Uterus (tissue), 4 donors: ENCODE data around the gene NUBPL. TPM values are rescaled to one million over a fixed set of nuclear protein-coding genes. Genes with fewer than 3 reads are reported as not detected.

Experiments
- DNase-seq, 2 donors: peaks; one replicate each; pipeline ENCODE4 v3.0.0-alpha.2; 2019 to 2020
- H3K27ac ChIP-seq, 2 donors: fragments of 200-600 bp; sonication (generic); 1 replicate in 1 of 2; 2 replicates in 1 of 2; pipeline ENCODE4 v1.5.1; 2016 to 2018
- H3K27me3 ChIP-seq, 2 donors: fragments of 200-600 bp; sonication (generic); one replicate each; pipeline ENCODE4 v1.5.1; 2018 to 2019; ENCODE audit warnings: control low read depth in 1 of 2
- H3K36me3 ChIP-seq, 2 donors: fragments of 200-600 bp; sonication (generic); one replicate each; pipeline ENCODE4 v1.5.1; 2019; ENCODE audit warnings: control low read depth in 1 of 2
- H3K4me1 ChIP-seq, 2 donors: fragments of 200-600 bp; sonication (generic); one replicate each; pipeline ENCODE4 v1.5.1; 2018 to 2019; ENCODE audit warnings: control low read depth in 1 of 2
- H3K4me3 ChIP-seq, 2 donors: fragments of 200-600 bp; sonication (generic); 1 replicate in 1 of 2; 2 replicates in 1 of 2; pipeline ENCODE4 v1.5.1; 2018 to 2019; ENCODE audit warnings: mild to moderate bottlenecking in 1 of 2
- H3K9me3 ChIP-seq, 2 donors: fragments of 200-600 bp; sonication (generic); one replicate each; pipeline ENCODE4 v1.5.1; 2019; ENCODE audit warnings: control low read depth in 1 of 2
- POLR2A ChIP-seq, 2 donors: fragments of 450-650 bp; IDR thresholded peaks; one replicate each; pipeline ENCODE4 v1.6.1; 2016; ENCODE audit warnings: antibody characterized with exemption in 2 of 2, mild to moderate bottlenecking in 1 of 2, moderate library complexity in 1 of 2
- intact Hi-C: fragments of 100-400 bp; cut with DNase I; formaldehyde crosslinking; loops from one replicate; pipeline ENCODE4 v1.15.1; 2023; ENCODE audit warnings: low total_unique reads
- total RNA-seq, 4 donors: library from RNA; depleted of rRNA in 3 of 4; stranded (reverse); fragments of >200 nt in 3 of 4; gene quantifications; one replicate each; pipeline versions ENCODE4 v1.1.0 to v1.2.4, GENCODE V29; 2014 to 2023
- TF ChIP-seq, protein P1 (sequence below), 4 experiments: fragments of 200-600 bp in 2 of 4; fragments of 450-650 bp in 2 of 4; sonication (generic) in 2 of 4; IDR thresholded peaks; one replicate each; pipeline ENCODE4 v1.5.1; 2016 to 2019; ENCODE audit warnings: antibody characterized with exemption in 4 of 4, mild to moderate bottlenecking in 2 of 4, moderate library complexity in 1 of 4
- donor health status: DM: yes; HTN: yes; CAD: no.

The NUBPL gene
- total RNA-seq, 4 donors from 2014 or later = 1.5 to 31.5 (median 12.2) TPM

DNA sequence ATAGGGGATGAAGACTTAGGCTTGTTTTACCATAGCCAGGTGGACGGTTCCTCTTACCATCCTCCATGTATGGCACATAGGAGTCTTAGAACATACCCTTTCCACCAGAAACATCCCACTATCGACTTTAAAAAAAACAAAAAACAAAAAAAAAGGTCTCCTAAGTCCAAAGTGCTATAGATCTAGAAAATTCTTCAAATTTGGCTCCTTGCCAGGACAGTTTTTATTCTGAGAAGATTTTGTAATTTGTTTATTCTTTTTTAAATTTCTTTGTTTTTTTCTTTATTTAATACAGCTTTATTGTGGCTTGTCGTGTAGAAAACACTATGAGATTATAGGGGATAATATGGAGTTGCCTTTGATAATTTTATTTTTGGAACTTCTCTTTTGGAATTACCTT is 197.7 kb downstream of the NUBPL start:
- no peak for DNase-seq
- no peaks in the 10 kb centered on the region for H3K9me3 ChIP-seq
- no peak overlapping the region for H3K4me3 ChIP-seq

DNA sequence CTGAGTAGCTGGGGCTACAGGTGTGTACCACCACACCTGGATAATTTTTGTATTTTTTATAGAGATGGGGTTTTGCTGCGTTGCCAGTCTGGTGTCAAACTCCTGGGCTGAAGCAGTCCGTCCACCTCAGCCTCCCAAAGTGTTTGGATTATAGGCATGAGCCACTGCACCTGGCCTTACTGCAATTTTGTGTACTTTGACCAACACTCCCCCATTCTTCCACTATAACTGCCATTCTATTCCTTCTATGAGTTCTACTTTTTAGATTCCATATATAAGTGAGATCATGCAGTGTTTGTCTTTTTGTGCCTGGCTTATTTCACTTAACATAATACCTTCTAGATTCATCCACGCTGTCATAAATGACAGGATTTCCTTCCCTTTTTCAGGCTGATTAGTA is 199.1 kb downstream of the NUBPL start:
- TF ChIP-seq, protein P1, sequence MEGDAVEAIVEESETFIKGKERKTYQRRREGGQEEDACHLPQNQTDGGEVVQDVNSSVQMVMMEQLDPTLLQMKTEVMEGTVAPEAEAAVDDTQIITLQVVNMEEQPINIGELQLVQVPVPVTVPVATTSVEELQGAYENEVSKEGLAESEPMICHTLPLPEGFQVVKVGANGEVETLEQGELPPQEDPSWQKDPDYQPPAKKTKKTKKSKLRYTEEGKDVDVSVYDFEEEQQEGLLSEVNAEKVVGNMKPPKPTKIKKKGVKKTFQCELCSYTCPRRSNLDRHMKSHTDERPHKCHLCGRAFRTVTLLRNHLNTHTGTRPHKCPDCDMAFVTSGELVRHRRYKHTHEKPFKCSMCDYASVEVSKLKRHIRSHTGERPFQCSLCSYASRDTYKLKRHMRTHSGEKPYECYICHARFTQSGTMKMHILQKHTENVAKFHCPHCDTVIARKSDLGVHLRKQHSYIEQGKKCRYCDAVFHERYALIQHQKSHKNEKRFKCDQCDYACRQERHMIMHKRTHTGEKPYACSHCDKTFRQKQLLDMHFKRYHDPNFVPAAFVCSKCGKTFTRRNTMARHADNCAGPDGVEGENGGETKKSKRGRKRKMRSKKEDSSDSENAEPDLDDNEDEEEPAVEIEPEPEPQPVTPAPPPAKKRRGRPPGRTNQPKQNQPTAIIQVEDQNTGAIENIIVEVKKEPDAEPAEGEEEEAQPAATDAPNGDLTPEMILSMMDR (IDR thresholded peaks at IDR 0.05) = no peak
- TF ChIP-seq POLR2A (IDR thresholded peaks at IDR 0.05) = no peak
- intact Hi-C loops = no loop called here
- no peak for DNase-seq
- Histone ChIP-seq H3K27ac (no peak overlapping the region), H3K4me1 (no peaks in the 10 kb centered on the region), H3K36me3 (no peaks in the 10 kb centered on the region), H3K27me3 (no peaks in the 10 kb centered on the region), H3K4me3 (no peak overlapping the region), H3K9me3 (no peaks in the 10 kb centered on the region)

More for the DNA sequence above, 197.7 kb downstream of the NUBPL start:
- H3K36me3 ChIP-seq = no peaks in the 10 kb centered on the region
- H3K4me1 ChIP-seq = no peaks in the 10 kb centered on the region
- intact Hi-C loops = no loop called here
- no peaks in the 10 kb centered on the region for H3K27me3 ChIP-seq
- H3K27ac ChIP-seq = no peak overlapping the region
- TF ChIP-seq, protein P1 (IDR thresholded peaks at IDR 0.05) = no peak
- TF ChIP-seq POLR2A (IDR thresholded peaks at IDR 0.05) = no peak

DNA sequence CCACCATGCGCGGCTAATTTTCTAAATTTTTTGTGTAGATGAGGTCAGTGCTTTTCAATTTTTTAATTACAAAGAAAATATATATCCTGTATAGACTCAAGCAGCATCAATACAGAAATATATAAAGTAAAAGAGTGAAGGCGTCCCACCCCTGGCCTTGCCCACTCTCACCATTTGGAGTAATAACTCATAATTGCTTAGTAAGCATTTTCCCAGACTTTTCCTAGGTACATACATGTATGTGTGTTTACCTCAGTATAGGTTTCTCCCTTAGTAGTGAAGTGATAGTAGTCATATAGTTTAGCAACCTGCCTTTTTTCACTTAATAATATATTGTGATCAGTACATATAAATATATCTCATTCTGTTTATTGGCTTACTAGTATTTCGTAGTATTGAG is 200.1 kb downstream of the NUBPL start:
- Histone ChIP-seq H3K27me3 (no peaks in the 10 kb centered on the region), H3K4me3 (no peak overlapping the region), H3K4me1 (no peaks in the 10 kb centered on the region), H3K36me3 (no peaks in the 10 kb centered on the region), H3K9me3 (no peaks in the 10 kb centered on the region), H3K27ac (no peak overlapping the region)
- intact Hi-C loops = no loop called here
- TF ChIP-seq, protein P1 (IDR thresholded peaks at IDR 0.05) = no peak
- TF ChIP-seq POLR2A (IDR thresholded peaks at IDR 0.05) = no peak
- DNase-seq = no peak

DNA sequence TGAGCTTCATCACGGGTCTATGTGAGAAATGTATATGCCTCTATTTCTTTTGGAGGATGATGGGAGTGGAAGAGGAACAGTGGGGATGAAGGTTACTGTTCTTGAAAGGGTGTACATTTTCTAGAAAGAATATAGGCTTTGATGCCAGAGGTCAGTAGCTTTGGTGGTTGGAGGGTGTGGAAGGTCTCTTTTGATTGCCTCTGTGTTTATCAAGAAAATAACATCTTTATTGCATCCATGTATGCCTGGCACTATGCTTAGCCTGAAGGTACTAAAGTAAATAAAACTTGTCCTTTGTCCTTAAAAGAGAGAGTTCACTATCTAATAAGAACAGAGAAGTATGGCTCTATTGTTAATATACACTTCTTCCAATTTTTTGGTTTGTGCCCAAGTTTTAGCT is 201.8 kb downstream of the NUBPL start:
- Histone ChIP-seq H3K9me3 (no peaks in the 10 kb centered on the region), H3K27ac (no peak overlapping the region), H3K4me3 (no peak overlapping the region), H3K4me1 (no peaks in the 10 kb centered on the region), H3K27me3 (no peaks in the 10 kb centered on the region), H3K36me3 (no peaks in the 10 kb centered on the region)
- intact Hi-C loops = no loop called here
- no peak for DNase-seq
- no peak for TF ChIP-seq POLR2A (IDR thresholded peaks at IDR 0.05)

DNA sequence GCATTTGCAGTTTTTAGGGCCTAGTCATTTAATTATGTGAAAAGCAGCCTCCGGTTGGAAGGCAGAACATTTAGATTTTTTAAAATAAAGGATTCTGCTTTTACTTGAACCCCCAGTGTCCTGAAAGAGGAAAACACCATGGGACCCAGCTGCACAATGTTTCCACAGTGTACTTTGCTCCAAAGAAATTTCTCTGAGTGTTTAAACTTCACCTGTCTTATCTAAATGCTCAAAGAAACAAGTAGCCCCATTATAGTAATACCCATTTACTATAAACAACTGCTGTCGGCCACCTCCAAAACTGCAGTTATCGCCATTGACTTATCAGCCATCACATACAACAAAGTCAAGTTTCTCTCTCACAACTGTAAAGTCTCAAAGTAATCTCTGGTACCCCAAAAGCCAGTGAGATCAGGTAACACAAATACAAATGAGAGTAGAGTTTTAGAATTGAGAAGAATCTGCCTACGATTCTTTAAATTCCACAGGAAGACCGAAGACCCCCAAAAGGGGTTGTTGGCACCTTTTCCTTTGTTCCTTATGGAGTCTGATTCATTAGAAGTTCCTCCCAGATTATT is 205.2 kb downstream of the NUBPL start:
- Histone ChIP-seq H3K27ac (no peak overlapping the region), H3K9me3 (no peaks in the 10 kb centered on the region), H3K4me3 (no peak overlapping the region), H3K4me1 (no peaks in the 10 kb centered on the region), H3K36me3 (no peaks in the 10 kb centered on the region), H3K27me3 (no peaks in the 10 kb centered on the region)
- intact Hi-C loops = no loop called here
- no peak for TF ChIP-seq POLR2A (IDR thresholded peaks at IDR 0.05)
- TF ChIP-seq, protein P1 (IDR thresholded peaks at IDR 0.05) = no peak
- no peak for DNase-seq

DNA sequence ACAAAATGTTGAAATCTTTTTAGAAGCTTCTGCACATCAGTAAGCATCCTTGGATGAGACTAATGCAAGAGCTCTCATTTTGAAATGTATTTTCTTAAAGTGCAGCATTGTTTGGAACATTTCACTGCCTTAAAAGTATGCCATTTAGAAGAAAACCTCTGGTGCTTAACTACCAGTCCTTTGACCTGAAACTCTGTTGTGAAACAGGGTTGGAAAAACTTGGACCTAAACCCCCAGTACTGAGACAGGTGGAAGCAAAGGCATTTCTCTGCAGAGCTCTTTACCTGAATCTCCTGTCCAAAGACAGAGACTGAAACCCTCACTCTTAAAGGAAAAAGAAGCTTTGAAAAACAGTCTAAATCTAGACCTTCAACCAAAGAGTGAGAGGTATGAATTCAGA is 207.2 kb downstream of the NUBPL start:
- intact Hi-C loops = no loop called here

More for the DNA sequence above, 207.2 kb downstream of the NUBPL start:
- H3K9me3 ChIP-seq = no peaks in the 10 kb centered on the region
- H3K4me3 ChIP-seq = no peak overlapping the region
- H3K27me3 ChIP-seq = no peaks in the 10 kb centered on the region
- no peaks in the 10 kb centered on the region for H3K36me3 ChIP-seq
- H3K27ac ChIP-seq = no peak overlapping the region
- no peak for DNase-seq
- H3K4me1 ChIP-seq = no peaks in the 10 kb centered on the region
- TF ChIP-seq, protein P1 (IDR thresholded peaks at IDR 0.05) = no peak
- TF ChIP-seq POLR2A (IDR thresholded peaks at IDR 0.05) = no peak
